IMR-90 (cell line): Measurements from ENCODE around the gene KCNAB2. TPM values are rescaled to one million over a fixed set of nuclear protein-coding genes. Genes with fewer than 3 reads are reported as not detected.

Experiments
- ATAC-seq: fragments of 200-7000 bp; cut with Tn5 transposase; 2 replicates; pipeline ENCODE4 v1.9.1; 2020; ENCODE audit warnings: low read depth, mild to moderate bottlenecking, moderate library complexity
- BruUV-seq: library from RNA; stranded (reverse); fragments of 400-500 nt; replicated peaks from 2 replicates; lab custom pipeline; 2021; lab: Mats Ljungman, UMichigan
- CTCF ChIA-PET: fragments of 300-600 bp; formaldehyde crosslinking; extraction: SDS; loops from one replicate; lab custom pipeline; 2021; ENCODE audit warnings: antibody characterized with exemption; lab: Yijun Ruan, JAX
- POLR2A ChIA-PET: fragments of 300-600 bp; sonication (Branson Sonifier 250); formaldehyde crosslinking; loops from one replicate; lab custom pipeline; 2022; ENCODE audit warnings: antibody characterized with exemption; ENCODE audit not compliant: unreplicated experiment; lab: Charles Lee
- DNase-seq: peaks from one replicate; pipeline ENCODE4 v3.0.0; 2013
- H2AFZ ChIP-seq: replicated peaks from 2 replicates; pipeline ENCODE3; 2013; ENCODE audit warnings: low read length, mild to moderate bottlenecking; ENCODE audit not compliant: poor library complexity
- H2AK5ac ChIP-seq: 2 replicates; pipeline ENCODE4 v1.6.1; 2013; ENCODE audit warnings: low read depth, low read length, inconsistent platforms
- H2AK9ac ChIP-seq: replicated peaks from 2 replicates; pipeline ENCODE3; 2013; ENCODE audit warnings: mild to moderate bottlenecking, low read depth, low read length, moderate library complexity; ENCODE audit not compliant: poor library complexity
- H2BK120ac ChIP-seq: 2 replicates; pipeline ENCODE4 v1.6.1; 2013; ENCODE audit warnings: low read depth, low read length, inconsistent platforms
- H2BK15ac ChIP-seq: 3 replicates; pipeline ENCODE4 v1.6.1; 2013; ENCODE audit warnings: low read depth, low read length, inconsistent platforms
- H2BK20ac ChIP-seq: 2 replicates; pipeline ENCODE4 v1.6.1; 2013; ENCODE audit warnings: low read depth, mild to moderate bottlenecking, inconsistent platforms, low read length, moderate library complexity
- H2BK5ac ChIP-seq: 2 replicates; pipeline ENCODE4 v1.6.1; 2013; ENCODE audit warnings: mild to moderate bottlenecking, low read depth, low read length, inconsistent platforms; ENCODE audit not compliant: poor library complexity, severe bottlenecking
- H3K14ac ChIP-seq: replicated peaks from 2 replicates; pipeline ENCODE4 v1.6.1; 2013; ENCODE audit warnings: low read depth, low read length, inconsistent platforms
- H3K18ac ChIP-seq: 2 replicates; pipeline ENCODE4 v1.6.1; 2013; ENCODE audit warnings: low read depth, low read length, control low read depth
- H3K23ac ChIP-seq: 2 replicates; pipeline ENCODE4 v1.6.1; 2013; ENCODE audit warnings: low read depth, low read length, inconsistent platforms
- H3K27ac ChIP-seq: 2 replicates; pipeline ENCODE4 v1.5.1; 2013; ENCODE audit warnings: mild to moderate bottlenecking, control low read depth, low read length; ENCODE audit not compliant: insufficient read depth
- H3K27me3 ChIP-seq: 2 replicates; pipeline ENCODE4 v1.6.1; 2013; ENCODE audit warnings: low read length; ENCODE audit not compliant: control insufficient read depth, insufficient read depth
- H3K36me3 ChIP-seq: 2 replicates; pipeline ENCODE4 v1.6.1; 2013; ENCODE audit warnings: low read length, mixed read lengths; ENCODE audit not compliant: control insufficient read depth, insufficient read depth
- H3K4ac ChIP-seq: 2 replicates; pipeline ENCODE4 v1.6.1; 2013; ENCODE audit warnings: low read depth, low read length, inconsistent platforms
- H3K4me1 ChIP-seq: 2 replicates; pipeline ENCODE4 v1.6.1; 2013; ENCODE audit warnings: low read length, mixed read lengths; ENCODE audit not compliant: control insufficient read depth, insufficient read depth
- H3K4me2 ChIP-seq: 2 replicates; pipeline ENCODE4 v1.6.1; 2013; ENCODE audit warnings: low read depth, mild to moderate bottlenecking, control low read depth, low read length, moderate library complexity
- H3K4me3 ChIP-seq: 2 replicates; pipeline ENCODE4 v1.5.1; 2013; ENCODE audit warnings: low read depth, mild to moderate bottlenecking, control low read depth, low read length, moderate library complexity; ENCODE audit not compliant: insufficient read depth
- H3K56ac ChIP-seq: 2 replicates; pipeline ENCODE4 v1.6.1; 2013; ENCODE audit warnings: low read length, inconsistent platforms; ENCODE audit not compliant: insufficient read depth; ENCODE audit errors: extremely low read depth
- H3K79me1 ChIP-seq, 2 experiments: 2 replicates each; pipeline ENCODE4 v1.6.1; 2013; ENCODE audit warnings: low read length in 2 of 2, inconsistent platforms in 1 of 2, low read depth in 1 of 2
- H3K9ac ChIP-seq: 2 replicates; pipeline ENCODE4 v1.6.1; 2013; ENCODE audit warnings: low read depth, low read length, control low read depth
- H3K9me1 ChIP-seq: 2 replicates; pipeline ENCODE4 v1.6.1; 2013; ENCODE audit warnings: low read length, inconsistent platforms; ENCODE audit not compliant: insufficient read depth
- H3K9me3 ChIP-seq: 2 replicates; pipeline ENCODE4 v1.6.1; 2013; ENCODE audit warnings: low read length; ENCODE audit not compliant: control insufficient read depth, insufficient read depth
- H4K20me1 ChIP-seq: 2 replicates; pipeline ENCODE4 v1.6.1; 2013; ENCODE audit warnings: low read length, inconsistent platforms; ENCODE audit not compliant: insufficient read depth
- H4K5ac ChIP-seq: 2 replicates; pipeline ENCODE4 v1.6.1; 2013; ENCODE audit warnings: mild to moderate bottlenecking, low read depth, low read length, control low read depth
- H4K8ac ChIP-seq, 2 experiments: 2 replicates each; pipeline ENCODE4 v1.6.1; 2013; ENCODE audit warnings: low read depth in 2 of 2, low read length in 2 of 2, control low read depth in 1 of 2, inconsistent platforms in 1 of 2
- H4K91ac ChIP-seq: 2 replicates; pipeline ENCODE4 v1.6.1; 2013; ENCODE audit warnings: low read depth, low read length, inconsistent platforms; ENCODE audit not compliant: insufficient read depth
- CEBPB ChIP-seq: IDR thresholded peaks from 2 replicates; pipeline ENCODE4 v1.6.1; 2012; ENCODE audit warnings: low read depth, low read length, improper control_type of control experiment
- CHD1 ChIP-seq: IDR thresholded peaks from 2 replicates; pipeline ENCODE4 v1.6.1; 2012; ENCODE audit warnings: low read depth, low read length, improper control_type of control experiment
- CTCF ChIP-seq: conservative IDR thresholded peaks from 2 replicates; pipeline ENCODE4 v1.5.1; 2012; ENCODE audit warnings: mild to moderate bottlenecking, low read depth, low read length, improper control_type of control experiment
- FOS ChIP-seq: fragments of 150-350 bp; IDR thresholded peaks from 2 replicates; pipeline ENCODE4 v1.6.1; 2016; ENCODE audit warnings: low read depth, low read length
- MAZ ChIP-seq: IDR thresholded peaks from 2 replicates; pipeline ENCODE4 v1.6.1; 2012; ENCODE audit warnings: low read depth, mild to moderate bottlenecking, low read length, improper control_type of control experiment, moderate library complexity, borderline replicate concordance
- RAD21 ChIP-seq: IDR thresholded peaks from 2 replicates; pipeline ENCODE4 v1.6.1; 2012; ENCODE audit warnings: low read length, improper control_type of control experiment
- RCOR1 ChIP-seq: IDR thresholded peaks from 2 replicates; pipeline ENCODE4 v1.6.1; 2012; ENCODE audit warnings: mild to moderate bottlenecking, low read length, improper control_type of control experiment; ENCODE audit not compliant: insufficient replicate concordance
- RFX5 ChIP-seq: IDR thresholded peaks from 2 replicates; pipeline ENCODE4 v1.8.0; 2012; ENCODE audit warnings: low read depth, mild to moderate bottlenecking, low read length, moderate library complexity
- SMC3 ChIP-seq: fragments of 150-350 bp; IDR thresholded peaks from 2 replicates; pipeline ENCODE4 v1.6.1; 2016; ENCODE audit warnings: low read depth, mild to moderate bottlenecking, antibody characterized with exemption, low read length, moderate library complexity
- USF2 ChIP-seq: fragments of 150-350 bp; IDR thresholded peaks from 2 replicates; pipeline ENCODE4 v1.6.1; 2017; ENCODE audit warnings: mild to moderate bottlenecking, antibody characterized with exemption, low read length, low read depth
- whole genome bisulfite sequencing, 2 experiments: methylation state at CpG; one replicate each; pipeline versions ENCODE4 v1.1.5 to v1.1.7; 2013; ENCODE audit warnings: missing lambda C conversion rate in 2 of 2; ENCODE audit not compliant: insufficient read length in 1 of 2; ENCODE audit errors: extremely low coverage in 2 of 2; 5-methylcytosine and 5-hydroxymethylcytosine counted together
- dilution Hi-C: fragments of 300-500 bp; cut with HindIII; formaldehyde crosslinking; loops from one replicate; pipeline ENCODE4 v1.14.3; 2018; ENCODE audit warnings: low sequenced_read_pairs; ENCODE audit not compliant: unreplicated experiment
- in situ Hi-C: fragments of 300-500 bp; cut with MboI; formaldehyde crosslinking; loops from 3 replicates; pipeline ENCODE4 v1.14.3; 2019; ENCODE audit warnings: low sequenced_read_pairs, inconsistent platforms, mixed read lengths
- intact Hi-C: fragments of 100-400 bp; cut with micrococcal nuclease; formaldehyde crosslinking; loops from 2 replicates; pipeline ENCODE4 v1.10.0; 2022
- polyA plus RNA-seq, 3 experiments: library from polyadenylated mRNA; depleted of rRNA; stranded (reverse); fragments of >200 nt; gene quantifications; 2 replicates each; pipeline ENCODE4 v1.2.3, GENCODE V29; 2012; ENCODE audit warnings: low replicate concordance in 1 of 3
- total RNA-seq: library from RNA; depleted of rRNA; stranded (reverse); fragments of >200 nt; gene quantifications from 2 replicates; pipeline ENCODE4 v1.2.3, GENCODE V29; 2012
- TF ChIP-seq, protein P1 (sequence below): fragments of 150-350 bp; IDR thresholded peaks from 2 replicates; pipeline ENCODE4 v1.6.1; 2016; ENCODE audit warnings: low read depth, mild to moderate bottlenecking, low read length, moderate library complexity, borderline replicate concordance

Gene KCNAB2
- total and polyA plus RNA-seq, 2 of the 4 experiments (the other 2 are of a cell fraction): 1.3 to 4.2 TPM

DNA sequence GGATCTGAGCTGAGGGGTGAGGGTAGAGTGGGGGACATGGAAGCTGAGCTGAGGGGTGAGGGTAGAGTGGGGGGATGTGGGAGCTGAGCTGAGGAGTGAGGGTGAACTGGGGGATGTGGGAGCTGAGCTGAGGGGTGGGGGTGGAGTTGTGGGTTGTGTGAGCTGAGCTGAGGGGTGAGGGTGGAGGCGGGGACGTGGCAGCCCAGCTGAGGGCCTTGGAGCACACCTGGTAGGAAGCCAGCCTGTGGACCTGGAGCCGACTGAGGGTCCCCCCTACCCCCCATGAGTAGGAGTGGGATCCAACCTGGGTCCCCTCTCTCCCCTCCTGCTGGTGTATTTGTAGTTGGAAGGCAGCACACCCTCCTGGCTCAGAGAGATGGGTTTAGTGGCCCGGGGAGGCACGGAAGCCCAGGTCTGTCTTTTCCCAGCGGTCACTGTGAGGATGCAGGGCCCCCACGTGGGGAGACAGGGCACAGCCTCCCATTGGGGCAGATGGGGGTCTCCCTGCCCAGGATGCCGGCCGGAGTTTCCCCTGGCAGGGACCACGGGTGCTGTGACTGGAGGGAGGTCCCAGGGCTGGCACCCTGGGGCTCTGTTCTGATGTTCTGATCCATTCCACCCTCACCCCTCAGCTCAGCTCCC is 40.3 kb upstream of the KCNAB2 start (continued):
- TF ChIP-seq USF2 (no peak), MAZ (no peak), RCOR1 (no peak), CHD1 (no peak), SMC3 (no peak)

DNA sequence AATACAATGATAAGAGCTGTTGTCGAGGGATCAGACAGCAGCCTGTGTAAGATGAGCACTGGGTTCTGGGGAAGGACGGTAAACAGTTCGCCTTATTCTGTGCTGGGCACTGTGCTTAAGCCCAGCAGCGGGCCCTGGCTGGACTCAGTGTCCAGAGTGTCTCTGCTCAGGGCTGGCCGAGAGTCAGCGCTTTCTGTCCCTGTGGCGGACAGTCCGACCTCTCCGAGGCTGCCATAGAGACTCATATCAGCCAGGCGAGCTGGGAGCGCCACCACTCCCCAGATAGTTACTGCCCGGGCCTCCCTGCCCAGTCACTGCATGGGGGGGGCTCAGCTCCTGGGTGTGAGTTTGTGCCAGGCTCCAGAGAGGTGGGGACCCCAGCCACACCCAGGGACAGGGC is 38.8 kb upstream of the KCNAB2 start:
- BruUV-seq: no TSS peak
- no peak overlapping the region for H4K91ac ChIP-seq
- 0 out of 4 replicates have a peak overlapping the region, but pooled peaks of 1 of the 2 experiments have one; percentile 52 for H4K8ac ChIP-seq
- peaks cover 2% of the 10 kb centered on the region; the same call in 1 of the 2 replicates for H3K4me1 ChIP-seq
- H2AK5ac ChIP-seq: no peak overlapping the region
- peak overlapping the region; percentile 33 for H2AK9ac ChIP-seq
- WGBS, 2 experiments: no CpG with 5 or more reads among the region's 12 CpGs
- in situ Hi-C loops: no loop called here
- no peak overlapping the region for H3K14ac ChIP-seq
- H2AFZ ChIP-seq: peak overlapping the region; percentile 33
- H4K5ac ChIP-seq: no peak overlapping the region
- H3K4me3 ChIP-seq: no peak overlapping the region
- intact Hi-C loops: no loop called here
- no peak overlapping the region for H3K4ac ChIP-seq
- H3K4me2 ChIP-seq: no peak overlapping the region
- ATAC-seq (peak; percentile 35; the same call in 1 of the 2 replicates), DNase-seq (no peak)
- H3K9me3 ChIP-seq: no peaks in the 10 kb centered on the region
- H3K9me1 ChIP-seq: no peaks in the 10 kb centered on the region
- dilution Hi-C loops: no loop called here
- CTCF ChIA-PET: no interaction called here
- H2BK20ac ChIP-seq: no peak overlapping the region
- H3K27me3 ChIP-seq: no peaks in the 10 kb centered on the region
- H3K56ac ChIP-seq: no peak overlapping the region
- no peak overlapping the region for H2BK15ac ChIP-seq
- no peak overlapping the region for H3K18ac ChIP-seq
- no peak overlapping the region for H3K27ac ChIP-seq
- H3K9ac ChIP-seq: no peak overlapping the region
- H4K20me1 ChIP-seq: no peaks in the 10 kb centered on the region
- POLR2A ChIA-PET: no interaction called here
- no peak overlapping the region for H2BK120ac ChIP-seq
- H3K79me1 ChIP-seq: no peaks in the 10 kb centered on the region
- no peak overlapping the region for H2BK5ac ChIP-seq
- no peak overlapping the region; the same call in 1 of the 2 replicates for H3K23ac ChIP-seq
- no peaks in the 10 kb centered on the region for H3K36me3 ChIP-seq
- TF ChIP-seq MAZ: no peak
- no peak for TF ChIP-seq RFX5
- TF ChIP-seq, protein P1, sequence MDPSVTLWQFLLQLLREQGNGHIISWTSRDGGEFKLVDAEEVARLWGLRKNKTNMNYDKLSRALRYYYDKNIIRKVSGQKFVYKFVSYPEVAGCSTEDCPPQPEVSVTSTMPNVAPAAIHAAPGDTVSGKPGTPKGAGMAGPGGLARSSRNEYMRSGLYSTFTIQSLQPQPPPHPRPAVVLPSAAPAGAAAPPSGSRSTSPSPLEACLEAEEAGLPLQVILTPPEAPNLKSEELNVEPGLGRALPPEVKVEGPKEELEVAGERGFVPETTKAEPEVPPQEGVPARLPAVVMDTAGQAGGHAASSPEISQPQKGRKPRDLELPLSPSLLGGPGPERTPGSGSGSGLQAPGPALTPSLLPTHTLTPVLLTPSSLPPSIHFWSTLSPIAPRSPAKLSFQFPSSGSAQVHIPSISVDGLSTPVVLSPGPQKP: no peak
- no peak for TF ChIP-seq CTCF
- TF ChIP-seq RAD21: no peak
- TF ChIP-seq FOS: no peak
- no peak for TF ChIP-seq RCOR1
- TF ChIP-seq SMC3: no peak
- TF ChIP-seq CEBPB: no peak
